Measurements from ENCODE around the gene EXPH5. TPM values are rescaled to one million over a fixed set of nuclear protein-coding genes. Genes with fewer than 3 reads are reported as not detected.
A peak's percentile ranks its signal among the peaks of the same experiment; 100 is the strongest.
"Not testable (repeated sequence)": the region's sequence is repeated elsewhere in the genome, so short reads cannot be mapped to it uniquely, and the experiment has no call there.

The EXPH5 gene, protein sequence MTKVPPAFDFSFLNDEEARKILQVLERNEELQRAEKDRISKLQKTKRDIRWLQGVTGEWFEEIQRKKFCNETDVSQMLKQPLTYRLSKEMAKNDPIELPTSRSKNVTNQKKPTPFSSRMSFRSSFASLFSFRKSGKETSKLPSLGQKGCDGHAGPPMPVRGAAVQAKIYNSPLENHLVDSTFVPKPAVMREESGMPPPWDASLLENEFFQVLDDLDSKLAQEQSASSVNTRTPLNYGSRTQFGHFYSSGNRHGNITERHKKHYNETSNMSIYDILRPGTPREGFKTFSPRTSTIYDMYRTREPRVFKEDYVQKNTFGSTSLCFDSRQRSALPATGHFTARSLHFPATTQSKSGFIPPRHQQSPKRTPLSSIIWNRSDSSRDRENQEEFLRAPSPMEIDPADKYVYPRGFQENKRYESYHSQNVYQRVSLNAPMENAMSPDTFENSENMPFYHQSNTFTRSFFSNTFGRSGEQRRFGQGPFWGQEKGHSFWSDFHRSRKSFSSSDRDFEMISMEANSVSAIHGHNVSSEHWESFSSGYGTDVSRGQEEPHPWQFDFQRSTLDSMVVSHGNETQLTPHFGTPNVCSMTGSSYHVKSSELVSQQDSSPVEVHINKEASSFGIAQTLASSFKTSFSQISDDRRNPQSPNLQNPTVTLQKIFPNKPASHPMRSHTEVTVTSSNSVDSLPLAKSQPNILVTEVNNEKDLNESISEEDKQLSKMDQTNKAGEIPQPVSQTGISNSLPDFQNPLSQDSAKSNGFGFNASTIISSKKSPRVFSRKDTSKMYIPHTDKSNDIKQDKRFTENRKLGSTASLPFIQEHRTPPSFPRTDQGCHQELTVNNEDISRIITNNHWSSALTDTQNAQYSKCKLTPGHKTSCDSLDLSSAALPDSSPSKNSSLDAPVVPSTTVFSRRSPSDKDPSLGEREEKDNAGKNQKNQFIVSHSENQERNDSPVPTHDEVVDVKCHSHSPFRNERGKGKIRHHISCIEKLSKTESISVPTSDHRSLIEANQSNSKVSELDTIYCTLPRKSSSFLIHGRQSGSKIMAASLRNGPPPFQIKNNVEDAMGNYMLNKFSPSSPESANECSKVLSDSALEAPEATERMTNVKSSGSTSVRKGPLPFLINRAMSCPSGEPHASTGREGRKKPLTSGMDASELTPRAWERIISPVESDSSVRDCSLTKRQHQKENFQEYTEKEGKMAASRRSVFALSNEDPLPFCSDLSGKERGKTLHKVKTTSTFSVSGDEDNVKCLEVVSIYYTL (N-terminal part only)
- total RNA-seq (2021; ENCODE audit: unreplicated experiment) (18.3 TPM), Bru-seq, nascent RNA (percentile 86 among the genes with signal in this experiment), BruChase-seq, experiment 1, labeled RNA remaining after a 6-hour chase (percentile 79 among the genes with signal in this experiment), BruChase-seq, experiment 2, labeled RNA remaining after a 2-hour chase (percentile 83 among the genes with signal in this experiment)
- polyA plus RNA-seq (2012): 2.4 and 3.2 TPM in 2 replicates
- long read RNA-seq, full-length matches to known transcripts: 6 of 16 reads
- long read RNA-seq, partial matches to known transcripts: 1 of 16 reads
- long read RNA-seq, other reads (novel, unspliced or antisense): 9 of 16 reads

DNA sequence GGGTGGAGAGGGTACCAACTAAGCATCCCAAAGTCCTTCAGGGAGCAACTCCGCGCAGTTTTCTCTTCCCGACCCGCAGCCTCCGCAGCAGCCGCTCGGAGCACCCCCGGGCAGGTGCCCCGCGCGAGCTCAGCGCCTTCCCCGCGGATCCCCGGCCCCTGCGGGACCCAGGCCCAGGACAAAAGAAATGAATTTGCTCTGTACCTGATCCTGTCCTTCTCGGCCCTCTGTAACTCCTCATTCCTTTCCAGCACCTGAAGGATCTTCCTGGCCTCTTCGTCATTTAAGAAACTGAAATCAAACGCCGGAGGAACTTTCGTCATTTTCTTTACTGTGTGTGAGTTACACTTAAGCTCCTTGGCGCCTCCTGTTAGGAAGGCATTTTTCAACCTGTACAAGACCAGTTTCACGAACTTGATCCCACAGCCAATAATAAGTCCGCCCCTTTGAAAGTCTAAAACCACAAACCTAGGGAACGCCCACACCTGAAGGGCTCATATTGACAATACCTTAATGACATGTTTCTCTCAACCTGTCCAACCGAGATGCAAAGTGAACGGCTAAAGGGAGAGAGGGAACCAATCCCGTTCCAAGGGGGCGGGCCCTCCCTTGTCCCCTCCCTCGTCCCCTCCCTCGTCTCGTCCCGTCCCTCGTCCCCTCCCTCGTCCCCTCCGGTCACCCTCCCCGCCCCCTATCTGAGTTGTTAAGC, at the start of gene EXPH5:
Gene EXPH5 (minus strand): TSS at position 555 of the 709 bp plus-strand sequence. CDS start 232 bp downstream, at position 323.
- DNase-seq (ENCODE audit: low read depth, low spot score) (peak; percentile 99), ATAC-seq (peak; percentile 97)
- peak; percentile 66; the same call in 1 of the 2 replicates for TF ChIP-seq EGR1 (IDR thresholded peaks at IDR 0.05; ENCODE audit: low read depth)
- TF ChIP-seq RAD21 (IDR thresholded peaks at IDR 0.05; ENCODE audit: low read depth): peak; percentile 27; the same call in 1 of the 2 replicates
- TF ChIP-seq CEBPB (IDR thresholded peaks at IDR 0.05; ENCODE audit: low read depth): no peak
- no peak for TF ChIP-seq EZH2 (IDR thresholded peaks at IDR 0.05)
- TF ChIP-seq TCF7L2 (IDR thresholded peaks at IDR 0.05; ENCODE audit: borderline replicate concordance, extremely low read depth, insufficient read depth, insufficient read length): peak; percentile 41
- TF ChIP-seq JUND (IDR thresholded peaks at IDR 0.05): peak; percentile 23; the same call in 1 of the 2 replicates
- TF ChIP-seq SP1 (IDR thresholded peaks at IDR 0.05; ENCODE audit: low read depth): peak; percentile 89
- TF ChIP-seq, protein P1, sequence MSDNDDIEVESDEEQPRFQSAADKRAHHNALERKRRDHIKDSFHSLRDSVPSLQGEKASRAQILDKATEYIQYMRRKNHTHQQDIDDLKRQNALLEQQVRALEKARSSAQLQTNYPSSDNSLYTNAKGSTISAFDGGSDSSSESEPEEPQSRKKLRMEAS (IDR thresholded peaks at IDR 0.05): peak; percentile 49; the same call in 1 of the 2 replicates
- TF ChIP-seq POLR2AphosphoS5 (IDR thresholded peaks at IDR 0.05; ENCODE audit: low read depth, low read length): peak; percentile 76; the same call in 1 of the 2 replicates
- peak; percentile 54 for TF ChIP-seq CBX3 (IDR thresholded peaks at IDR 0.05; ENCODE audit: low read depth)
- peak; percentile 68; the same call in 1 of the 2 replicates for TF ChIP-seq SIN3A (IDR thresholded peaks at IDR 0.05; ENCODE audit: low read depth)
- peak; percentile 70 for TF ChIP-seq POLR2A (IDR thresholded peaks at IDR 0.05; ENCODE audit: borderline replicate concordance, extremely low read depth, insufficient read depth, insufficient read length)
- no peak for TF ChIP-seq ZFX (IDR thresholded peaks at IDR 0.05)
- TF ChIP-seq YY1 (IDR thresholded peaks at IDR 0.05; ENCODE audit: extremely low read depth, insufficient replicate concordance, low read depth, low read length): peak; percentile 32
- BruUV-seq (replicated peaks): TSS peak; percentile 62
- H3K27ac ChIP-seq (ENCODE audit: low read depth, low read length): peak within 1 kb of the TSS; percentile 74
- intact Hi-C loops (cut with micrococcal nuclease): loop anchor here (5.0 kb wide), 2 partner anchors 54 to 1079 kb away; no protein-coding TSS in a partner anchor
- H3K9ac ChIP-seq (ENCODE audit: low read length): peak within 1 kb of the TSS; percentile 82
- no peaks in the 10 kb centered on the region for H3K9me2 ChIP-seq (ENCODE audit: insufficient read depth)
- H3K4me2 ChIP-seq (ENCODE audit: low read length): peak within 1 kb of the TSS; percentile 97
- peak within 1 kb of the TSS; percentile 78 to 86 for H3K4me3 ChIP-seq (replicated peaks in 1 of 2; ENCODE audit: low read depth in 1 of 2, low read length in 2 of 2)
- peak within 1 kb of the TSS; percentile 99 for H2AFZ ChIP-seq (ENCODE audit: low read depth, low read length, poor library complexity, severe bottlenecking)
- H3K36me3 ChIP-seq (ENCODE audit: control insufficient read depth in 1 of 2, insufficient read depth in 2 of 2, low read length in 2 of 2): no peaks in the 10 kb centered on the region
- H4K20me1 ChIP-seq (ENCODE audit: insufficient read depth): no peaks in the 10 kb centered on the region
- H3K9me3 ChIP-seq (ENCODE audit: control insufficient read depth in 1 of 2, insufficient read depth in 1 of 2, low read depth in 1 of 2, low read length in 2 of 2): no peaks in the 10 kb centered on the region
- ChIA-PET POLR2A (interaction anchor here (0.8 to 1.5 kb wide), 3 partner anchors 10 to 21 kb away, joined by 3 to 5 read pairs (median 5); no protein-coding TSS in a partner anchor), RAD21 (ENCODE audit: low non-redundant PET in 1 of 2, low total read pairs in 2 of 2, uncharacterized antibody in 2 of 2, unreplicated experiment in 2 of 2) (interaction anchor here in 1 of 2 experiments (0.7 kb wide), 1 partner anchor 60 kb away, joined by 3 read pairs; no protein-coding TSS in a partner anchor), CTCF (interaction anchor here (1.2 kb wide), 1 partner anchor 9 kb away, joined by 4 read pairs; no protein-coding TSS in a partner anchor)
- H3K27me3 ChIP-seq (ENCODE audit: insufficient read depth, low read length): no peaks in the 10 kb centered on the region
- H3K4me1 ChIP-seq (ENCODE audit: control insufficient read depth in 1 of 2, insufficient read depth in 2 of 2, low read length in 2 of 2): peaks cover 14 to 20% of the 10 kb centered on the region in 2 experiments
- peaks cover 21% of the 10 kb centered on the region; the same call in 1 of the 2 replicates for H3K79me2 ChIP-seq (ENCODE audit: insufficient read depth, low read length)

DNA sequence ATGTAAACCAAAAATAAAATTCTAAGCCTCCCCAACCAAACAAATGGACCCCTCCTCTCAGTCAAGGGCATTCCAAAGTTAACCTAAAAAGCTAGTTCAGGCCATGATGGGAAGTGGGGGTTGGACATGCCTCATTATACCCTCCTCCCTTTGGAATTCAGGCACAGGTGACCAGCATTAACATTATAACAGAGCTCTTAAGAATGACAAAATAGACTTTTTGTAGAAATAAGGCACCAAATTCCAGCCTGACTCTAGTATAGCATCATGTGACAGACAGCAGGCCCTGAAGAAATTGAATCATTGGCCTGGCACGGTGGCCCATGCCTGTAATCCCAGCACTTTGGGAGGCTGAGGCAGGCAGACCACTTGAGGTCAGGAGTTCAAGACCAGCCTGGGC, 48.2 kb upstream of the EXPH5 start:
- H3K4me1 ChIP-seq (ENCODE audit: control insufficient read depth in 1 of 2, insufficient read depth in 2 of 2, low read length in 2 of 2); H2AFZ ChIP-seq (ENCODE audit: low read depth, low read length, poor library complexity, severe bottlenecking); H3K36me3 ChIP-seq (ENCODE audit: control insufficient read depth in 1 of 2, insufficient read depth in 2 of 2, low read length in 2 of 2); H3K4me2 ChIP-seq (ENCODE audit: low read length); H3K79me2 ChIP-seq (ENCODE audit: insufficient read depth, low read length); ATAC-seq; H3K9me2 ChIP-seq (ENCODE audit: insufficient read depth); H3K4me3 ChIP-seq (replicated peaks in 1 of 2; ENCODE audit: low read depth in 1 of 2, low read length in 2 of 2); H3K27ac ChIP-seq (ENCODE audit: low read depth, low read length); H4K20me1 ChIP-seq (ENCODE audit: insufficient read depth); H3K27me3 ChIP-seq (ENCODE audit: insufficient read depth, low read length); POLR2A ChIA-PET; DNase-seq (ENCODE audit: low read depth, low spot score); BruUV-seq (replicated peaks); H3K9ac ChIP-seq (ENCODE audit: low read length); H3K9me3 ChIP-seq (ENCODE audit: control insufficient read depth in 1 of 2, insufficient read depth in 1 of 2, low read depth in 1 of 2, low read length in 2 of 2); RAD21 ChIA-PET (ENCODE audit: low non-redundant PET in 1 of 2, low total read pairs in 2 of 2, uncharacterized antibody in 2 of 2, unreplicated experiment in 2 of 2); intact Hi-C loops (cut with micrococcal nuclease): not testable (repeated sequence)
- CTCF ChIA-PET: interaction anchor here (0.9 kb wide), 1 partner anchor 12 kb away, joined by 3 read pairs; no protein-coding TSS in a partner anchor

Measured in HCT116 (cell line).